Right cardiac atrium (tissue), 5 donors: ENCODE results near the gene RENBP. TPM values are rescaled to one million over a fixed set of nuclear protein-coding genes. Genes with fewer than 3 reads are reported as not detected.
A peak's percentile ranks its signal among the peaks of the same experiment; 100 is the strongest.

Experiments used
- ATAC-seq, 2 donors: fragments of 200-7000 bp; cut with Tn5 transposase; one replicate each; pipeline versions ENCODE4 v1.8.0 to v1.9.1; 2020; ENCODE audit warnings: moderate library complexity in 2 of 2, mild to moderate bottlenecking in 1 of 2
- DNase-seq, 3 donors: peaks; one replicate each; pipeline ENCODE4 v3.0.0-alpha.2; 2020
- H3K27ac ChIP-seq: one replicate; pipeline ENCODE4 v1.5.1; 2013; ENCODE audit warnings: mild to moderate bottlenecking, low read length, control low read depth, moderate library complexity
- H3K27me3 ChIP-seq: one replicate; pipeline ENCODE4 v1.6.1; 2013; ENCODE audit not compliant: control insufficient read depth, insufficient read depth
- H3K4me1 ChIP-seq: one replicate; pipeline ENCODE4 v1.6.1; 2013; ENCODE audit warnings: low read length; ENCODE audit not compliant: control insufficient read depth, insufficient read depth
- H3K4me3 ChIP-seq: one replicate; pipeline ENCODE4 v1.5.1; 2013; ENCODE audit warnings: low read length, control low read depth
- H3K9me3 ChIP-seq: one replicate; pipeline ENCODE4 v1.6.1; 2013; ENCODE audit warnings: low read length; ENCODE audit not compliant: control insufficient read depth
- WGBS: extraction: QIAGEN DNeasy Blood & Tissue Kit; methylation state at CpG from one replicate; pipeline ENCODE4 v1.1.7; 2013; 5-methylcytosine and 5-hydroxymethylcytosine counted together
- intact Hi-C, 4 donors: fragments of 100-400 bp; cut with DNase I; formaldehyde crosslinking; loops; one replicate each; pipeline versions ENCODE4 v1.11.0 to v1.14.0; 2022 to 2023
- polyA plus RNA-seq: library from polyadenylated mRNA; stranded (reverse); fragments of 200-250 nt; gene quantifications from one replicate; pipeline ENCODE4 v1.2.3, GENCODE V29; 2013
- total RNA-seq, 4 donors: library from RNA; stranded (reverse); fragmentation: NEBNext Ultra II Directional; extraction: Animal tissue kit (Norgen Biotek cat#: 25700); gene quantifications; one replicate each; pipeline ENCODE4 v1.2.1, GENCODE V29; 2021
- donor health status: healthy with polysubstance abuse.
- donor health status: DM: no; HTN: yes; CAD: no.
- donor health status: DM: no; HTN: no; CAD: no.
- donor health status: DM: no; HTN: yes; CAD: no; lungs with severe emphysema.
- donor health status: DM: yes; HTN: yes; CAD: no.

The RENBP gene
- total and polyA plus RNA-seq, 5 donors: 13.3 to 17.7 (median 15.3) TPM

DNA sequence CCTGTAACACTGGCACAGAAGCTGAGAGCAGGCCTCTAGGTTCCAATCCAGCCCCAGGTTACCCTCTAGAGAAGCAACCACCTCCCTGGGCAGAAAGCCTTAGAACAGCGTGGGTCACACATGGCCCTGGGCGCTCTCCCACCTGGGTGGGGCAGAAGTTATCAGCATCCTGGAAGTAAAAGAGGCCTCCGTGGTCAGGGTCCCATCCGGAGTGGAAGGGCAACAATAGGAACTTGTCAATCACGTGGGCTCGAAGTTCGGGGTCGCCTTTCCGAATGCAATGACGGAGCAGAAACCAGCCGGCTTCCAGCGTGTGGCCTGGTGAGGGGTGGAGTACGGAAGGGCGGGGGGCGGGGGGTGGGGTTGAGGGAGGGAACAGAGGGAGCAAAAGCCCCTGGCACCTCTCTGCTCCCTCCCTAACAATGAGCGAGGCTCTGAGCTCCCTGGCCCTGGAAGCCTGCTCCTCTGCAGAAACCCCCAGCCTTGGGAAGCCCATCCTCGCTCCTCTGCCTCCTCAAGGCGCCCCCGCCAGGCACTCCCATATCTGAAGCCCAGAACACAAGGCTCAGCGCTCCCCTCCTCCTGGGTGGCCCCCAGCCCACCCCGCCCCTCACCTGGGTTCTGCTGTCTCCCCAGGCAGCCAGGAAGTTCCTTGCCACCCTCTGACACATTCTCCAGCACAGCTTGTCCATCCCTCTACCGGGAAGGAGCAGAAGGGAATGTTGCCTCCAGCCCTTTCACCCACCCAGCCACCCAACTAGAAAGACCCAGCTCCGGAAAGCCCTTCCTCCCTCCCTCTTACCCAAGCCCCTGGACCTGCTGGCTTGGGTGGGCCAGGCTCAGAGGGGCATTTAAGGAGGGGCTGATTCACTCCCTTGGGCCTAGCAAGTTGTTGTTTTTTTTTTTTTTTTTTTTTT, 2.8 kb downstream of the RENBP start:
- Histone ChIP-seq H3K27ac (no peak overlapping the region), H3K9me3 (no peaks in the 10 kb centered on the region), H3K4me3 (no peak overlapping the region), H3K27me3 (no peaks in the 10 kb centered on the region), H3K4me1 (no peaks in the 10 kb centered on the region)
- WGBS: 50% methylated on average over 23 of the region's 23 CpGs
- peak in 1 of 2 donors; percentile 52 for ATAC-seq
- intact Hi-C loops: no loop called here
- peak in 1 of 3 donors; percentile 49 for DNase-seq

DNA sequence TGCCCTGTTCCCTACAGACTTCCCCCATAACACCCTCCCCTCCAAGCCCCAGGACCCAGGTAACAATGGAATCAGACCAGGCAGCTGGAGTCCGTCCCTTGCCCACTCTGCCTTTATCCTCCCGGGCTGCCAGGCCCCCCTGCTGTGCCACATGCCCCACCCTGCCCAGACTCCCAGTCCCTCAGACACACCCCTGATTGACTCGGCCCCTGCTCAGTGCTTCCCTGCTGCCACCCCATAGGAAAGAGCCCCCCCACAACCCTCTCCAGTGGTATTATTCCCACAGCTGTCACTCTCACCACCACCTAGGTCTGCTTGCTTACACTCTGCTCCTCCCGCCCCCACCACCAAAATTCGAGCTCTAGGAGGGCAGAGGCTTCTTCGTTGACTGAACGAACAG, 4.9 kb downstream of the RENBP start:
- intact Hi-C loops: no loop called here
- Histone ChIP-seq H3K4me1 (no peaks in the 10 kb centered on the region), H3K27me3 (no peaks in the 10 kb centered on the region), H3K27ac (no peak overlapping the region), H3K4me3 (no peak overlapping the region), H3K9me3 (no peaks in the 10 kb centered on the region)
- ATAC-seq: no peak
- DNase-seq: no peak
- 71% methylated on average over 7 of the region's 7 CpGs for WGBS

DNA sequence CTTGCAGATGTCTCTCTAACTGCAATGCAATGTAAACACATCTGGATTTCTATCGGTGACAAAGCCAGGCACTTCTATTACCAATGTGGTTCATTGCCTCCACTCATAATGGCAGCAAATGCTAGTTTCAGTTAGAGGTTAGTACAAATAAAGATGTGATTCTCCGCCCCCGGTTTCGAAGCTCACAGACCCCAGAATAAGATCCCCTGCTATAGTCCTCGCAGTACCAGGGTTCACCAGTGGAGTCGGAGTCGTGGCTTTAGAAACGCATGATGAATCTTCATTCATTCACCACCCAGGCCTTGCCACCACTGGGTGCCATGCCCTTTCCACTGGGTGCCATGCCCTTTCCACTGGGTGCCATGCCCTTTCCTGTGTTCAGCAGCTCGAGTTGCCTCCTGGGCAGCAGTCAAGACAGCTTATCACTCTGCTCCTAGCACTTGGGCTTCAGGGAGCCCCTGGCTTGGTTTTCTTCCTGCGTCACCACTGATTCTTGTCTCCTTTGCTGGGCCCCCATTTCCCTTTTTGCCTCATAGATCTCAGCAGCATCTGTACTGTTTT, 6.1 kb downstream of the RENBP start:
- DNase-seq (no peak), ATAC-seq (no peak)
- H3K4me3 ChIP-seq: no peak overlapping the region
- no peaks in the 10 kb centered on the region for H3K4me1 ChIP-seq
- no peaks in the 10 kb centered on the region for H3K27me3 ChIP-seq
- no peak overlapping the region for H3K27ac ChIP-seq
- WGBS: 80% methylated on average over 10 of the region's 10 CpGs
- intact Hi-C loops: no loop called here
- H3K9me3 ChIP-seq: no peaks in the 10 kb centered on the region

DNA sequence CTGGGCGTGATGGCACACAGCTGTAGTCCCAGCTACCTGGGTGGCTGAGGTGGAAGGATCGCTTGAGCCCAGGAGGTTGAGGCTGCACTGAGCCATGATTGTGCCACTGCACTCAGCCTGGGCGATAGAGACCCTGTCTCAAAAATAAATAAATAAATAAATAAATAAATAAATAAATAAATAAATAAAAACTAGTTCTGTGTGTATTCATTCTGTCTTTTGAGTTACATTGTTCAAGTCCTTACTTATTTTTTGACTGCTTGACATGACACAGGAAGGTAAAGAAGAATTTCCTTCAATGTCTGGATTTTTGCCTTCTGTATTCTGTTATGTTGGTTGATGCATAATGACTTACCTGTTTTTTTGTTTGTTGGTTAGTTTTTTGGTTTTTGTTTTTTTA, 7.4 kb downstream of the RENBP start:
- Histone ChIP-seq H3K27me3 (no peaks in the 10 kb centered on the region), H3K4me3 (no peak overlapping the region), H3K9me3 (no peaks in the 10 kb centered on the region), H3K4me1 (no peaks in the 10 kb centered on the region), H3K27ac (no peak overlapping the region)
- ATAC-seq (no peak), DNase-seq (no peak)
- intact Hi-C loops: no loop called here
- 94% methylated on average over 3 of the region's 3 CpGs for WGBS

DNA sequence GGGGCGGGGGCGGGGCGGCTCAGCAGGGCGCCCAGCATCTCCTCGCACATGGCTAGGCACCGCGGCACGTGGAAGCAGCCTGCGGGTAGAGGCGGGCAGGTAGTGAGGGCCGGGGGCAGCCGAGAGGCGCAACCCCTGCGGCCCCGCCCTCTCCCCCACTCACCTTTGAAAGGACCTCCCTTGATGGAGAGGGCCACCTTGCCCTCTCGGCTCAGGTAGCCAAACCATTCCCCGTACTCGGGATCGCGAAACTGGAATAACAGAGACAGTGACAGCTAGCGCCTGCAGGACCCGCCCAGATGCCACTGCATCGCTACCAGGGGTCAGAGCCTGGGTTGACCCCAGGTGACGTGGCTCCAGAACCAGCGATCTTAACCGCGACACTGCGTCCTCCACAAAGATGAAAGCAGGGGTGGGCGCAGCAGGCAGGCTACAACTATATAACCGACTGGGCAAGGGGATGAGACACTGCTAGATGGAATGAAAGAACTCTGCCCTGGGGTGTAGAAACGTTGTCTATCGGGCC, 9.1 kb downstream of the RENBP start:
- Histone ChIP-seq H3K27ac (no peak overlapping the region), H3K4me3 (peak overlapping the region; percentile 84), H3K4me1 (no peaks in the 10 kb centered on the region), H3K27me3 (no peaks in the 10 kb centered on the region), H3K9me3 (no peaks in the 10 kb centered on the region)
- ATAC-seq (peak; percentile 5 to 17), DNase-seq (no peak)
- intact Hi-C loops: no loop called here
- 13% methylated on average over 28 of the region's 32 CpGs for WGBS

DNA sequence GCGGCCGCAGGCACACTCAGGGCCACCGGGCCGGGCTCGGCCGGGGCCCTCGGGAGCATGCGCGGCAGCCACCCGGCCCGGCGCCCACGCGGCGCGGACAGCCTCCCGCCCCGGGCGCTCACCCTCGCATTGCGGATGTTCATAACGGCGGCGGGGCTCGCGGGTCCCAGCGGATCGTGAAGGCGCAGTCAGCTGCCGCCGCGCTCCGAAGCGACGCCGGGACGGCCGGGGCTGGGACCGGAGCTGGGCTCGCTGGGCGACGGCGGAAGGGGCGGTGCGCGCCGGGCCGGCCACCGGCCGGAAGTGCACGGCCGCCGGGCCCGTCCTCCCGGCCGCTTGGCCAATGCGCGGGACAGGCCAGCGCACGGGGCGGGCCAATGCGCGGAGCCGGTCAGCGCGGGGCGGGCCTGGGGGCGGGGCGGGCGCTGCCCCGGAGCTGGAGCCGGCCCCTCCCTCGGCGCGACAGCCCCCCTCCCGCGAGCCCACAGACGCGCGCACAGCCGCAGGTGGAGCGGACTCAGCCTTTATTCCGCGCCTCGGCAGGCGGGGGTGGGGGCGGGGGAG, 9.6 kb downstream of the RENBP start, which contains the start of gene NAA10:
Gene NAA10, minus strand, starts transcription at position 276 of the 564 bp plus-strand sequence. Its CDS starts 133 bp downstream, at position 143.
- no peaks in the 10 kb centered on the region for H3K4me1 ChIP-seq
- whole genome bisulfite sequencing: under 1% methylated on average over 70 of the region's 87 CpGs
- peak within 1 kb of the TSS; percentile 84 for H3K4me3 ChIP-seq
- DNase-seq: peak; percentile 79 to 92 (median 90)
- ATAC-seq: peak; percentile 94 to 97
- intact Hi-C loops: no loop called here
- peak within 1 kb of the TSS; percentile 64 for H3K27ac ChIP-seq
- H3K27me3 ChIP-seq: no peaks in the 10 kb centered on the region
- H3K9me3 ChIP-seq: no peaks in the 10 kb centered on the region

- no peaks in the 10 kb centered on the region for H3K9me3 ChIP-seq
- no peak overlapping the region for H3K27ac ChIP-seq
- DNase-seq (no peak), ATAC-seq (no peak)
- WGBS: 5% methylated on average over 33 of the region's 33 CpGs
- H3K4me1 ChIP-seq: no peaks in the 10 kb centered on the region
- peak overlapping the region; percentile 84 for H3K4me3 ChIP-seq
- intact Hi-C loops: no loop called here
- H3K27me3 ChIP-seq: no peaks in the 10 kb centered on the region
Observed at GRCh38 chrX:153934148-153934761, 10.2 kb downstream of the RENBP start.

GRCh38 chrX:153933748-153934147, 10.7 kb downstream of the RENBP start:
- Histone ChIP-seq H3K27me3 (no peaks in the 10 kb centered on the region), H3K27ac (no peak overlapping the region), H3K4me3 (peak overlapping the region; percentile 84), H3K4me1 (no peaks in the 10 kb centered on the region), H3K9me3 (no peaks in the 10 kb centered on the region)
- intact Hi-C loops: no loop called here
- DNase-seq (no peak), ATAC-seq (no peak)
- WGBS: 24% methylated on average over 7 of the region's 7 CpGs

DNA sequence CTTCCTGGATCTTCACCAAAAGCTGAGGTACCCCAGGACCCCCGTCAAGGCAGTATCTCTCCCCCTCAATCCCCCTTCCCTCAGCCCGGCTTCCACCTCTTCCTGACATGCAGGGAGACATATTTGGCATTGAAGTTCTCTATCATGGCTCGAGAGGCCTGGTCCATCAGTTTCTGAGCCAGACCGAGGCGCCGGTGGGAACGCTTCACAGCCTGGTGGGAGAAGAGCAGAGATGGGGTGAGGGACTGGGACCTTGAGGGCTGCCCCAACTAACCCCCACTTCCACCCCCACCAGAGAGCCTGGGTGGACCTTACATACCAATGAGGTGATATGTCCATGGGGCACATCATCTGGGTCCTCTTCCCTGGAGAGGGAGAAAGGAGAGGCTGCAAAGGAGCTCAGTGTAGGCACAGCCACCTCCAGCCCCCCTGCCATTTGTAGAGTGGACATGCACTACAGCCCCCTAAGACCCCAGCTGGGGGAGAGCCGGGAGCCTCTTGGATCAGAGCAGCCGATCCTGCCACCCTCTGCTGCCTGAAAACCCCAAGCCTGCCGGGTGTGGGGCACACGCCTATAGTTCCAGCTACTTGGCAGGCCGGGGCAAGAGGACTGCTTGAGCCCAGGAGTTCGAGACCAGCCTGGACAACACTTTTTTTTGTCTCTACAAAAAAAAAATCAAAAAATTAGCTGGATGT, 12.1 kb downstream of the RENBP start:
- Histone ChIP-seq H3K27me3 (no peaks in the 10 kb centered on the region), H3K4me3 (no peak overlapping the region), H3K4me1 (no peaks in the 10 kb centered on the region), H3K9me3 (no peaks in the 10 kb centered on the region), H3K27ac (no peak overlapping the region)
- no peak for DNase-seq
- WGBS: 90% methylated on average over 13 of the region's 13 CpGs
- intact Hi-C loops: no loop called here
- no peak for ATAC-seq

DNA sequence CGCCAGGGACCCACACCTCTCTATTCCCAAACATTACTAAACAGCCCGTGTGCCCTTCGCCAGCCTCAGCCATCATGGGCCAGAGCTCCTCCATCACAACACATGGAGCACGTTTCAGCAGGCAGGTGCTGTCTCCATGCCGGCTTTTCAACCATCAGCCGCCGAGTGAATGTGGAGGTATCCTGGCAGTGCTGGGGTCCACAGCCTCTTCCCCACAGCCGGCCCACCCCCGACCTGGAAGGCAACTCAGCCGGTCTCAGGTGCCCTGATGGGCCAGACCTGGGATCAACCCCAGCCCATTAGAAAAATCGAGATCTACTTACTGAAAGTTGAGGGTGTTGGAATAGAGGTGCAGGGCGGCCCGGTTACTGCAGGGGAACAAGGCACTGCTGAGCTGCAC, 12.7 kb downstream of the RENBP start:
- no peak for DNase-seq
- ATAC-seq: no peak
- WGBS: 92% methylated on average over 13 of the region's 13 CpGs
- Histone ChIP-seq H3K4me1 (peaks cover 3% of the 10 kb centered on the region), H3K27me3 (no peaks in the 10 kb centered on the region), H3K9me3 (no peaks in the 10 kb centered on the region), H3K27ac (no peak overlapping the region), H3K4me3 (no peak overlapping the region)
- intact Hi-C loops: no loop called here
